Muscle of back (tissue), 11 donors: ENCODE results near the gene NLGN1. TPM values are rescaled to one million over a fixed set of nuclear protein-coding genes. Genes with fewer than 3 reads are reported as not detected.
"Not testable (repeated sequence)": the region's sequence is repeated elsewhere in the genome, so short reads cannot be mapped to it uniquely, and the experiment has no call there.

Source experiments
- DNase-seq, 3 donors: peaks; one replicate each; pipeline versions ENCODE4 v3.0.0 to v3.0.0-alpha.2; 2013
- polyA plus RNA-seq, 10 donors: library from polyadenylated mRNA; unstranded; fragments of 120-200 nt; gene quantifications; one replicate each; pipeline ENCODE4 v1.2.1, GENCODE V29; 2013; ENCODE audit not compliant: insufficient read length in 10 of 10

NLGN1 gene
- polyA plus RNA-seq, 10 donors: 1.5 to 2.7 (median 2.0) TPM

GRCh38 chr3:173429076-173429475 is 31.5 kb downstream of the NLGN1 start:
- DNase-seq: no peak

- no peak for DNase-seq
Measured at GRCh38 chr3:173429527-173429926, 32.0 kb downstream of the NLGN1 start.

DNA sequence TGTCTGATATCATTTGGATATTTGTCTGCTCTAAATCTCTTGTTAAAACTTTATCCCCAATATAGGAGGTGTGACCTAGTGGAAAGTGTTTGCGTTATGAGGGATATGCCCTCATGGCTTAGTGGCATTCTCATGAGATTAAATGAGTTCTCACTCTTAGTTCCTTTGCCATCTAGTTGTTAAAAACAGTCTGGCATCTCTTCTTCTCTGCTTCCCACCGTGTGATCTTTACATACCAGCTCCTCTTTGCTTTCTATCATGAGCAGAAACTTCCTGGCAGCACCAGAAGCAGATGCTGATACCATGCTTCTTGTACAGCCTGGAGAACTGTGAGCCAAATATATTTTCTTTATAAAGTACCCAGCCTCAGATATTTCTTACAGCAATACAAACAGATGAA is 33.0 kb downstream of the NLGN1 start:
- no peak for DNase-seq

DNA sequence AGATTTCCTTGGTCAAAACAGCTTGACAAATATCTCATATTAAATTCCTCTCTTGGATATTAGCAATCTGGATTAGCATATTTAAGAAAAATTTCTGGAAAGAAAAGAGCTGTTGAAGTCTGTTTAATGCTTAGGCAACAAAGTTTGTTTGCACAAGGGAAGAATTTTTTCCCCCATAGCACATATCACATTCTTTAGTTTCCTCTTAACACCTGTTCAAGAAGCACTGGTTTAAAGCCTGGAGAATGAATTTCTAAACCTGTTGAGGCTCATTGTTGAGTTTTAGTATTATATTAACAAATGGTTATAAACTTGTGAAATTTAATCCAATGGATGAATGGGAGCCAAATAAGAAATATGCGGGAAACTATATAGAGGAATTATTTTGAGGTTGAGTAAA is 41.5 kb downstream of the NLGN1 start:
- DNase-seq: no peak

GRCh38 chr3:173440514-173440913 is 43.0 kb downstream of the NLGN1 start:
- DNase-seq: no peak

GRCh38 chr3:173451561-173451960 is 54.0 kb downstream of the NLGN1 start:
- DNase-seq: not testable (repeated sequence)

- DNase-seq: no peak
Measured at GRCh38 chr3:173463250-173463649, 65.7 kb downstream of the NLGN1 start.

DNA sequence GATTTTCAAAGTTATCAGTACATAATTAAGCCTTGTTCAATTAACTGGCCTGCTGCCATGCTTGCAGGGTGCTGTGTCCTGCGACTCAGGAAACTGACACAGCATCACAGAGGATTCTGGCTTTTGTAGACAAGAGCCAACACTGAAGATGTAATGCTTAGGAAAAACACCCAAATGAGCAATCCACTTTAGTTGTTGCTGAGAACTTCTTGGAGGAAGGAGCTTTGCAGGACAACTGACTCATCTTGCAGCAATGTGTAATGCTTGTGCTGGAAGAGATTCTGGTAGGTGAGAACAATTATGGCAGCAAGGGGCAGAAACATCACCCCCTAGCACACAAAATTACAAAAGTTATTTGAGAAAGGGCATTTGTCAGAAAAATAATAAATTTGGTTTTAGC is 67.6 kb downstream of the NLGN1 start:
- DNase-seq: peak in 1 of 3 donors; percentile 6

DNA sequence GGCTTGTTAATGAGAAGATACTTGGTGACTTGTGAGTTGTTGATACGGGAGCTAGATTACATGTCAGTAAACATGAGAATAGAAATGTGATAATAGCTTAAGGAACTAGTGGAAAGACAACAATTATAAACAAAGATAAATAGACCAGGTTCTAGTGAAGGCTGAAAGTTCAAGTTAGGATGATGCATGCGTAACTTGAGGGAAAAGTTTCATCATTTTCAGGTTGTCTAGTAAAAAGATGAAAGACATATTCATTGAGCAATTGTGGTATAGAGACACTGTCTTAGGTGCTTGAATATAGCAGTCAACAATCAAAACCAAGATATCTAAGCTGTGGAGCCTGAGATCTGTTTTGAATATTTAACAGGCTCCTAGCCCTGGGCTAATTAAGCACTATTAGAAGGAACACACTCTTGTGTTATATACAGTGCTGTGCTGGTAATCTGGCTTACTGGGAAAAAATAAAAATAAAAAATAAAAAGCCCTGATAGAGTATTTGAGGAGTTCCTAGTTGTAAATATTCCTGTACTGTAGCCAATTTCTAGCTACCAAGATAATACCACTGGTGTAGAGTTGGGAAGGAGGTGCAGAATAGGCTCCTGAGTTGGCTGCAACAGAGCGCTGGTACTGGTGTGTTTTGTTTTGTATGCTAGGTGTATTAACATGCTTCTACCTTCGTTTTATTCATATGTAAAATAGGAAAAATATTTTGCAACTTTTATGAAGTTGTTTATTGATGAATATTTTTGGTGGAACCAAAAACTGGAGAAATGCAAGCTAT is 68.5 kb downstream of the NLGN1 start:
- no peak for DNase-seq

DNA sequence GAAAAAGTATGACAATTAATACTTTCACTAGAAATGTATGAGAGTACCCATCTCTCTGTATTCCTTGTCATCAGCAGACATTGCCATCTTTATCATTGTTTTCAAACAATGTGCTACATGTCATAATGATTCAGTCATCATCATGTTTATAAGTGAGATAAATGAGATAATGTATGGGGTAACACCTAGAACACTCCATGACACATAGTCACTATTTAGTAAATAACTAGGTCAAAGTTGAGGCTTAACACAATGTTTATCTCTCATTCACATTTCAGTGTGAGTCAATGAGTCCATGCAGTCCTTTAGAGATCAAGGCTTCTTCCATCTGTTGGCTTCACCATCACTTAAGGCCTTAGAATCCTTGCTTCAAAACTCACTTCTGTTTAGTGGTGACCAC is 70.0 kb downstream of the NLGN1 start:
- DNase-seq: no peak

DNA sequence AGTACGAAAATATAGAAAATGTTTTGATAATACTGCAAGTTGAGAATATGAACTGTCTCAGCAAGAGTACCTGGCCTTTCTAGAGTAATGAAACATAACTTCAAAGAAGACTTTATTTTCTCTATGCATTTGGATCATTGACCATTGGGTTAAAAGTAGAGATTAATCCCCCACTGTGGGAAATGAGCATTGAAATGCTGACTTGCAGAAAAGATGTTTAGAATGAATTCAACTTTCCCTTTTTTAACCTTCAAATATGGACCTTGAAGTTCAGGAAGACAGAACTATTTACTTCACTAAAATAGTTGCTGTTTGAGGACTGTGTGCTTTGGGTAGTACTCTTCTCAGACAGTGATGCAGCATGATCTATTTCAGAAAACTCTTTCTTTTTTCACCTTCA is 75.7 kb downstream of the NLGN1 start:
- DNase-seq: no peak

GRCh38 chr3:173479301-173479700 is 81.8 kb downstream of the NLGN1 start:
- DNase-seq: no peak

GRCh38 chr3:173501931-173502489 is 104.5 kb downstream of the NLGN1 start:
- peak in 2 of 3 donors; percentile 5 to 11 for DNase-seq

DNA sequence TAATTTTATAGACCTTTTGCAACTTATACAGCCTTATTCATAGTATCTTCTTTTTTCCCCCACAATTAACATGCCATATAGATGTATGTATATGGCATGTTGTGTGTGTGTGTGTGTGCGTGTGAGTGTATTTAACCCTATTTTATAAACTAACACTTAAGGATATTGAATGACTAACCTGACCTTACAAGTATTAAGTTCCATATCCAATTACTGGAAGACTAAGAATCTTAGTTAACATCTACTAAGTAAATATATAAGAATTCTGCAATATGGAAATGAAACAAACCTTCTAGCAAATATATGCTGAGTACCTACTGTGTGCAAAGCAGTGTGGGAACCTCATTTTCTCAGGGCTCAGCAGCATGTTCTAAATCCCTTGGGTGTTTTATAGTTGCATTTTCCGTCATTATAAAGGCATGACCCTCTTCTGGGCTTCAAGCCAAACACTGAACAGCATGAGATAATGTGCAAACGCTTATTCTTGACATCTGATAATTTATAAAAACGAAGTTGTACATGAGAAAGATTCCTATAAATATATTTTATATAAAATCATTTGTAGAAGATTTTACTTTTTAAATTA is 105.5 kb downstream of the NLGN1 start:
- peak; percentile 63 to 80 (median 66) for DNase-seq

DNA sequence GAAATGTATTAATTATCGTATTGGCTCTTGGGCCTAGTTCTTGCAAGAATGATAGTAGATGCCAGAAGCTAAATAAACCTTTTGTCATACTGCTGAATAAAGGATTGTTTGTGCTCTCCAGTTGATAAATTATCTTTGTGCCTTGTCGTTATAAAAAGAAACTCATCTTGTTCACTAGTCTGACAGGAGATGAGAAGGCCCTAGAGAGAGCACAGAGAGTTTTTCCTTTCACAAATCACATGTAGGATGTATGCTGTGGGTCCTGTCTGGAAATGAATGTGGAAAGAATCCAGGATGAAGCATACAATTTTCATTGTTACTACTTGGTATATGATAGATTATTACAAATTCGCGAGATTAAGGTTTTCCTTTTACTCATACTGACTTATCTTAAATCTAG is 113.0 kb downstream of the NLGN1 start:
- no peak for DNase-seq

GRCh38 chr3:173513123-173513522 is 115.6 kb downstream of the NLGN1 start:
- DNase-seq: no peak

DNA sequence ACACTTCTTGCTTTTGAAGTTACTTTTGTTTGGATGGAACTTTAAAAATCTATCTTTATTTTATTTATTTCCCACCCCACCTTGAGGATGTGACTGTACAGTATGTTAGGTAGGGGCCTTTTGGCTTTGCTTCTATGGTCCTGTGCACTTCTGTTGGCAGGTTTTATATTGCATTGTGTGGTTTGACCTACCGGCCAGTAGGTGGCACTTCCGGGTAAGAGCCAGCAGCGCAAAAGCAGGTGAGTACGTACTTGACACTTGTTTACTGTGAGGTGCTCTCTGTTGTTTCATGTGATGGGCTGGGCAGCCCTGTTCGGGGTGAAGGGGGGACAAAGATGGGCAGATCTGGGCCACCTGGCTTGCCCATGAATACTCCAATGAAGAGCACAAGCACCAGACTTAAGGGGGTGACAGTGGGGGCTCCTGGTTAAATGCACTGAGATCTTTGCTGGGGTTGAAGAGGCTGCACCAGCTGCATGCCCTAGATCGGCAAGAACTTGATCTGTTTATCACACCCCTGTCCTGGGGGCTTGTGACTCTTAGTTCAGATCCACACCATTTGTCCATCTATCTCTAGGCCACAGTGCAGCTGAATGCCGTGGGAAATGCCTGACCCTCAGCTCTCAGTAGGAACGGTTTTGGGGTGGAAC is 131.6 kb downstream of the NLGN1 start:
- no peak for DNase-seq

DNA sequence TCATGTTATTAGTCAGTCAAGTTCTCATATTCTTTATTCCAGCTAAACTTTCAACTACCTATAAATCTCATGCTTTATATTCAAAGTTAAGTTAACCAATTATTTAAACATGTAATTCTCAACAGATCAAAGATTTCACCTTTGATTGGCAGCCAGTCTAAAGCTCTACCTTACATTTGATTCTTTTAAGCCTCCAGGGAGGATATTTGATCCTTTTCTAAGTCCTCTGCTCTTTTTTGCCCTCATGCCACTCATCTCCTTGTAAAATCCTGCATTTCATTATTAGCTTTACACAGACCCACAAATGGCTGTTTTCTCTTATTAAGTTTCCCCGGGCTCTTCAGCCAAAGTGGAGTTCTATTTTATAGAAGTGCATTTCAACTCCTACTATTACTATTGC is 134.1 kb downstream of the NLGN1 start:
- DNase-seq: no peak

DNA sequence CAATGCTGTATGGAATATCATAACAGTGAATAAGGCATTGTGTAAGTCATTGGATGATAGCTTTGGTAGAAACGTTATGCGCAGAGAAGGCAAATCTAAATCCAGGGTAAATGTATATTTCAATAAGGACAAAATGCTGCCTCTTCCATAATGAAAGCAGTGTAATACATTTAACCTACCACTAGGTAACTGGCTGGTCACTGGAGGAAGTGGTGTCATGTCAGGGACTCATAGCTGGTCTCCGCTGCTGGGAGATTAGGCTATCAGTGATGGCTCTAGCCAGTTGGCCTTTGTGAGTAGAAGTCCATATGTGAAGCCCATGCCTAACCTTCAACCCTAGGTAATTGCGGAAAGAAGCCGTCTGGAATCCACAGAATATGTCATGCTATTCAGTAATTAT is 140.9 kb downstream of the NLGN1 start:
- DNase-seq: no peak

DNA sequence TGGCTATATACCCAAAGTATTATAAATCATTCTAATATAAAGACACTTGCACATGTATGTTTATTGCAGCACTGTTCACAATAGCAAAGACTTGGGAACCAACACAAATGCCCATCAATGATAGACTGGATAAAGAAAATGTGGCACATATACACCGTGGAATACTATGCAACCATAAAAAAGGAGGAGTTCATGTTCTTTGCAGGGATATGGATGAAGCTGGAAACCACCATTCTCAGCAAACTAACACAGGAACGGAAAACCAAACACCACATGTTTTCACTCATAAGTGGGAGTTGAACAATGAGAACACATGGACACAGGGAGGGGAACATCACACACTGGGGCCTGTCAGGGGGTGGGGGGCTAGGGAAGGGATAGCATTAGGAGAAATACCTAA is 148.0 kb downstream of the NLGN1 start:
- not testable (repeated sequence) for DNase-seq

GRCh38 chr3:173547070-173547469 is 149.5 kb downstream of the NLGN1 start:
- no peak for DNase-seq

- DNase-seq: no peak
Measured at GRCh38 chr3:173548261-173548660, 150.7 kb downstream of the NLGN1 start.

GRCh38 chr3:173552526-173552925 is 155.0 kb downstream of the NLGN1 start:
- DNase-seq: no peak
